ENCODE data around the gene NUP188. TPM values are rescaled to one million over a fixed set of nuclear protein-coding genes. Genes with fewer than 3 reads are reported as not detected.

NUP188 gene
- total RNA-seq, 1 donor from 2014 or later = 63.6 TPM

- TF ChIP-seq, protein P1, sequence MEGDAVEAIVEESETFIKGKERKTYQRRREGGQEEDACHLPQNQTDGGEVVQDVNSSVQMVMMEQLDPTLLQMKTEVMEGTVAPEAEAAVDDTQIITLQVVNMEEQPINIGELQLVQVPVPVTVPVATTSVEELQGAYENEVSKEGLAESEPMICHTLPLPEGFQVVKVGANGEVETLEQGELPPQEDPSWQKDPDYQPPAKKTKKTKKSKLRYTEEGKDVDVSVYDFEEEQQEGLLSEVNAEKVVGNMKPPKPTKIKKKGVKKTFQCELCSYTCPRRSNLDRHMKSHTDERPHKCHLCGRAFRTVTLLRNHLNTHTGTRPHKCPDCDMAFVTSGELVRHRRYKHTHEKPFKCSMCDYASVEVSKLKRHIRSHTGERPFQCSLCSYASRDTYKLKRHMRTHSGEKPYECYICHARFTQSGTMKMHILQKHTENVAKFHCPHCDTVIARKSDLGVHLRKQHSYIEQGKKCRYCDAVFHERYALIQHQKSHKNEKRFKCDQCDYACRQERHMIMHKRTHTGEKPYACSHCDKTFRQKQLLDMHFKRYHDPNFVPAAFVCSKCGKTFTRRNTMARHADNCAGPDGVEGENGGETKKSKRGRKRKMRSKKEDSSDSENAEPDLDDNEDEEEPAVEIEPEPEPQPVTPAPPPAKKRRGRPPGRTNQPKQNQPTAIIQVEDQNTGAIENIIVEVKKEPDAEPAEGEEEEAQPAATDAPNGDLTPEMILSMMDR (IDR thresholded peaks at IDR 0.05; ENCODE audit: partially characterized antibody, unreplicated experiment) = no peak
- H3K27me3 Mint-ChIP-seq (ENCODE audit: unreplicated experiment) = peaks cover 15% of the 10 kb centered on the region
- peaks cover 18% of the 10 kb centered on the region for H3K9me3 Mint-ChIP-seq (ENCODE audit: unreplicated experiment)
- H3K4me1 Mint-ChIP-seq (ENCODE audit: low read depth, unreplicated experiment) = peaks cover 39% of the 10 kb centered on the region
- H3K4me3 Mint-ChIP-seq (ENCODE audit: unreplicated experiment) = no peak overlapping the region
- no peak for DNase-seq
- H3K27ac Mint-ChIP-seq (ENCODE audit: unreplicated experiment) = no peak overlapping the region
- no peaks in the 10 kb centered on the region for H3K36me3 Mint-ChIP-seq (ENCODE audit: unreplicated experiment)
These were observed 61.0 kb downstream of the NUP188 start for GRCh38 chr9:129008469-129008965.

GRCh38 chr9:129008986-129009583 lies 61.6 kb downstream of the NUP188 start:
- no peaks in the 10 kb centered on the region for H3K36me3 Mint-ChIP-seq (ENCODE audit: unreplicated experiment)
- H3K27me3 Mint-ChIP-seq (ENCODE audit: unreplicated experiment) = peaks cover 16% of the 10 kb centered on the region
- H3K27ac Mint-ChIP-seq (ENCODE audit: unreplicated experiment) = no peak overlapping the region
- H3K4me1 Mint-ChIP-seq (ENCODE audit: low read depth, unreplicated experiment) = peaks cover 43% of the 10 kb centered on the region
- DNase-seq = no peak
- H3K4me3 Mint-ChIP-seq (ENCODE audit: unreplicated experiment) = no peak overlapping the region
- TF ChIP-seq, protein P1 (IDR thresholded peaks at IDR 0.05; ENCODE audit: partially characterized antibody, unreplicated experiment) = no peak
- peaks cover 15% of the 10 kb centered on the region for H3K9me3 Mint-ChIP-seq (ENCODE audit: unreplicated experiment)

DNA sequence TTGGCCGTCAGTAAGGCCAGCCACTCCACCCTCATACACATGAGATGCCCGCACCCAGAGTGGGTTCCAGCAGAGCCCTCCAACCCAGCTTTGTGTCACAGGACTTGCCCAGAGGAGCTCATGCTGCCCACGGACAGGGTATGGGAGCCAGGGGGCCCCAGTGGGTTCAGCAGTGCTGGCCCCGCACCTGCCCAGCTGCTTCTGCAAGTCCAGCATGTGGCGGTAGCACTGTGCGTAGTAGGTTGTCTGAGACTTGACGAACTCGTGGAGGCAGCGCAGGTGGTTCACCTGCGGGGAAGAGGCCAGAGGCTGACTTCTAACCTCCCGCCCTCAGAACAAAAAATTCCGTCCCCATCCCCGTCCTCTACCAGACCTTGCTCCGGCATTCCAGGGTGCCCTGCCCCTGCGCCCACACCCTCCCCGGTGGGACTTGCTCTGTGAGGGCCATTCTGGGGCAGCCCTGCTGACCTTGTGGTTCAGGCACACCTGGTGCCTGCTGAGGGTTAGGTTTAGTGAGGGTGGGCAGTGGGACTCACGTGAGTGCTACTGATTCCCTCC lies 62.2 kb downstream of the NUP188 start:
- Mint-ChIP-seq H3K4me3 (ENCODE audit: unreplicated experiment) (no peak overlapping the region), H3K36me3 (ENCODE audit: unreplicated experiment) (no peaks in the 10 kb centered on the region), H3K4me1 (ENCODE audit: low read depth, unreplicated experiment) (peaks cover 43% of the 10 kb centered on the region), H3K27ac (ENCODE audit: unreplicated experiment) (no peak overlapping the region), H3K27me3 (ENCODE audit: unreplicated experiment) (peaks cover 16% of the 10 kb centered on the region), H3K9me3 (ENCODE audit: unreplicated experiment) (peaks cover 15% of the 10 kb centered on the region)
- TF ChIP-seq, protein P1 (IDR thresholded peaks at IDR 0.05; ENCODE audit: partially characterized antibody, unreplicated experiment) = no peak
- DNase-seq = no peak

DNA sequence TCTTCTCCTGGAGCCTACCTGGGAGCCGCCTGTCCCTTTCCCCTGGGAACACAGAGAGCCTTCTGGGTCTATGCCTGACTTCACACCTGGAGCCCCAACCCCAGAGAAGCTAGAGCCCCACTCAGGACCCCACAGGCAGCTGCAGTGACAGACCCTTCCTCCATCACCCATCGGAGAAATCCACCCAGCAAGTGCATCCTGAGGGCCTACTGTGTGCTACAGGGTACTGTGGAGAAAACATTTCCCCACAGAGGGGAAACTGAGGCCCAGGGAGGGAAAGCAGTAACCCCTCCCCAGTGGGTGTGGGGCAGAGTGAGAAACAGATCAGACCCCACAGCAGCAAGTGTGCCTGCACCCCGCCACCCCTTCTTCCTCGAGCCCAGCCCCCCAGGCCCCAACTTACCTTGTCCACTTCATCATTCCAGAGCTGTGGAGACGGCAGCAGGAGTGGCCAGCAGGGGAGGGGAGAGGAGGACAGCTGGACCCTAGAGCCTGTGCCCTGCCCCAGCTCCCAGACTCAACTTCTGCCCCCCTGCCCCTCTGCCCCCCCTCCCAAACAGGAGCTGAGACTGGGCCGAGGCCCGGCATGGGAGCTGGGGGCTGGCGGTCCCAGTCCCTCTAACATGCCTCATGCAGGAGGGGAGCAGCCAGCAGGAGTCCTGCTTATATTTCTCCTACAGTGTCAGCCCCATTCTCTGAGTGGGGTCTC lies 62.9 kb downstream of the NUP188 start:
- Mint-ChIP-seq H3K36me3 (ENCODE audit: unreplicated experiment) (no peaks in the 10 kb centered on the region), H3K4me3 (ENCODE audit: unreplicated experiment) (no peak overlapping the region), H3K27me3 (ENCODE audit: unreplicated experiment) (peaks cover 16% of the 10 kb centered on the region), H3K4me1 (ENCODE audit: low read depth, unreplicated experiment) (peaks cover 47% of the 10 kb centered on the region), H3K27ac (ENCODE audit: unreplicated experiment) (no peak overlapping the region), H3K9me3 (ENCODE audit: unreplicated experiment) (peaks cover 15% of the 10 kb centered on the region)
- TF ChIP-seq, protein P1 (IDR thresholded peaks at IDR 0.05; ENCODE audit: partially characterized antibody, unreplicated experiment) = no peak
- DNase-seq = no peak

DNA sequence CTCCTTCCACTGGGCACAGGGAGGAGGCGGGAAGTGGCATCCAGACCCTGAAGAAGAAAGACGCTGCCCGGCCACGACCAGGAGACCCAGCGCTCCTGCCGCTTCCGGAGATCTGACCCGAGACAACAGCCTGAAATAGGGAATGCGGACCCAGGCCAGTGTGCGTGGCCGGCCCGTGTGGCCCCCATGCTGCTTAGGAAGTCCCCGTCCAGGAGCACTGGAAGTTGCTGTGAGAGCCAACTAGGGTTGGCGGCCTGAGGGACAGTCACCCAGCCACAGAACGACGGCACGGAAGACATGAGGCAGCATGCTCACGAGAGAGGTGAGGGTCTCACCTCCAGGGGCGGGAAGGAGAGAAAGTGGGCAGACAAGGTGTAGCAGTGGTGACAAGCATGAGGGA lies 63.7 kb downstream of the NUP188 start:
- Mint-ChIP-seq H3K4me1 (ENCODE audit: low read depth, unreplicated experiment) (peaks cover 44% of the 10 kb centered on the region), H3K36me3 (ENCODE audit: unreplicated experiment) (no peaks in the 10 kb centered on the region), H3K27ac (ENCODE audit: unreplicated experiment) (peak overlapping the region; percentile 99), H3K9me3 (ENCODE audit: unreplicated experiment) (peaks cover 12% of the 10 kb centered on the region), H3K4me3 (ENCODE audit: unreplicated experiment) (peak overlapping the region; percentile 67), H3K27me3 (ENCODE audit: unreplicated experiment) (peaks cover 14% of the 10 kb centered on the region)
- TF ChIP-seq, protein P1 (IDR thresholded peaks at IDR 0.05; ENCODE audit: partially characterized antibody, unreplicated experiment) = no peak
- no peak for DNase-seq

All from glutamatergic neuron (in vitro differentiated cells).